ENCODE results near the gene DTHD1.
A peak's percentile ranks its signal among the peaks of the same experiment; 100 is the strongest.

Gene DTHD1

DNA sequence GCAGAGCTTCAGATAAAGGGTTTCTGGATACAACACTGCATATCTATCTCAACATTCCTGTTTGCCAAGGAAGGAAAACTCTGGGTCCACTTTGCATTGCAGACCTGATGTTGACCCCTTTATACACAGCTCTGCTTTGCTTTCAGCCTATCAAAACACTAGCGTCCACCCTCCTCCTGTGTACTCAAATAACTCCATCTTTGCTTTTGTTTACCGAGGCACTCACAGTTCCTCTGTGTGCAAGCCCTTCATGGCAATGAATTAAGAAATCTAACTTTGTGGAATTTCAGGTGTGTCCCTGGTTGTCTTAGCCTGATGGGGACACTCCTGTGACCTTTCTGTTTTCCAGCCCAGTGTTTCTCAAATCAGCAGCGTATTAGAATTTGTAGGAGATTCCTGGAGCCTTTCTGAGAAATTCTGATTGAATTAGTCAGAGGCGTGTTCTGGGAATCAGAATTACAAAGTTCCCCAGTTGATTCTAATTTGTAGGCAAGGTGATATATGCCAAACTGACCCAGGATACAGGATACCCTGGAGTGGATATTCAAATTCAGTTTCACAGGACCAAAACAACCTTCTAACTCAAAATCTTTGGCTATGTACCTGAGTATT, 68.6 kb downstream of the DTHD1 start:
- DNase-seq, result no peak

DNA sequence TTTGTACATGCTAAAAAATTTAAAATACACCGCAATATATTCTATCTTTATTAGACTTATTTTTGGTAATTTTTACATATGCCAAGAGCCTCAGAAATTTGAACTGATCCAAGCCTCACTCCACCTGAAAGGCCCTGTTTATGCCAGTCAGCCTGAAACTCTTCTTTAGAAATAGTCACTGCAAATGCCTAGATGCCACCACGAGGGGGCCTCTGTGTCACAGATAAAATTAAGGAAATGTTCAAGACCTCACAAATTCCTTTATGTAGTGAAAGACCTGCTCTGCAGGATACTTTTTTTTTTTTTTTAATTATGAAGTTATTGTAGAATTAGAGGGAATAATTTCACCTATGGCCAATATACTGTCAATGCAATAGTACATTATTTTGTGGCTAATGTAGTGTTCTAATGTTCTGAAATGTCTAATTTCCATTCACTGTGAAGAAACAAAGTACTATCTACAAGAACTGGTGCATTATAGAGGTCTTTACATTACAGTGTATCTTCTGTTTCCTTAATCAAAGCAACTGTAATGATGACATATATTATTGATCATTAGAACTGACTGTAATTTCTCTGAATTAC, 69.8 kb downstream of the DTHD1 start:
- DNase-seq, result peak; percentile 18

DNA sequence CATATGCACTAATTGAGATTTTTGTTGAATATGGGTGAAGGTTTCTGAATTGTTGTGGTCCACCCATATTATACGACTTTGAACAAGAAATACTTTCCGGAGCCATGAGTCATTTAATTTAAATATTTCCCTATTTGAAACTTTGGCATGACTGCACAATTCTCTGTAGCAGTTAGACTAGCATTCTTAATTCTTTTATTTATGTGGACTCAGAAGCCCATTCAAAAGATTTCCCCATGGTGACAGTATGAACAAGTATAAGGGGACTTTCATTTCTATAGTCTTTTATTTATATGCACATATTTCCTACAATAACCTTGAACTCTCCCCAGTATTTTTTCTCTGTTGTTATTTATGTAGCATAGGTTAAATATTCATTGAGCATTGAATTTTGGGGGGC, 72.6 kb downstream of the DTHD1 start:
- no peak for DNase-seq

DNA sequence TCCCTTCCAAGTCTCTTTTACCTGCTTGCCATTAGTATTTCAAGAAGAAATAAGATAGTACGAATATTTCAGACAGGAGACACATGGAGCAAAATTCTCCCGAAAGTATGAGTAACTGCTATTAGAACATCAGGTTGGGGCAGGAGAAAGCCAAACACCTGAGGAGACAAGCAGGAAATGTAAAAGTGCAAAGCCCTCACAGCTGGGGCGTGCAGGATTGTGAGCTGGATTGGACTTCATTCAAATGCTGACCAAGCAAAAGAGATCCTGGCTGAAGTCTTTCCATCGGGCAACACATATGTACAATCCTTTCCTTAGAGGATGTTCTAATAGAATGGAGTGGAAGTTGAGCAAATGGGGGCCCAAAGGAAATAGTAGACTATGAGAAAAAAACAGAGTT, 76.8 kb downstream of the DTHD1 start:
- no peak for DNase-seq

DNA sequence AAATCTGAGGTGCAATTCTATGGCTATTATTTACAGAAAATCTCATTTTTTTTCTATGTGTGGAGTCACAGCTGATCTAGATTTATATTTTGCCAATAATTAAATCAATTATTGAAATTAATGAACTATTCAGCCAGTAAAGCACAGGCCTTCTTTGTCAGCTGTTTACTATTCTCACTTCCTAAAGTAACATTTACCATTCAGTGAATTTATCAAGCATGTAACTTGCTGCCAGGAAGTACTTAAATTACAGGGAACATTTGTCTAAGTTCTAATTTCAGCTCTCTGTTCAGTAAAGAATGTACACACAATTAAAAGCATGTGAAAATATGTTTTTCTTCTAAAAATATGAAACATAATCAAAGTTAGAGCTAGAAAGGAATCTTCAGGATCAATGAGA, 79.3 kb downstream of the DTHD1 start:
- no peak for DNase-seq

DNA sequence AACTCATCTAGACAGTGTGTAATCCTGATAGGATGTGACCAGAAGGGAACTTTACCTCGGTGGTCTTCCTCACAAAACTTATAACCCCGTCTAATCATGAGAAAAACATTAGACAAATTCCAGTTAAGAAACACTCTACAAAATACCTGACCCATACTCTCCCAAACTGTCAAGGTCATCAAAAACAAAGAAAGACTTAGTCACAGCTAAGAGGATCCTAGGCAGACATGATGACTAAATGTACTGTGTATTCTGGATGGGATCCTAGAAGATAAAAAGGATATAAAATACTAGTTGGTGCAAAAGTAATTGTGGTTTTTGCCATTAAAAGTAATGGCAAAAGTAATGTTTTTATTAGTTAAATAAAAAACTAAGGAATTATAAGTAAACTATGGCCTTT, 81.6 kb downstream of the DTHD1 start:
- DNase-seq, result no peak

DNA sequence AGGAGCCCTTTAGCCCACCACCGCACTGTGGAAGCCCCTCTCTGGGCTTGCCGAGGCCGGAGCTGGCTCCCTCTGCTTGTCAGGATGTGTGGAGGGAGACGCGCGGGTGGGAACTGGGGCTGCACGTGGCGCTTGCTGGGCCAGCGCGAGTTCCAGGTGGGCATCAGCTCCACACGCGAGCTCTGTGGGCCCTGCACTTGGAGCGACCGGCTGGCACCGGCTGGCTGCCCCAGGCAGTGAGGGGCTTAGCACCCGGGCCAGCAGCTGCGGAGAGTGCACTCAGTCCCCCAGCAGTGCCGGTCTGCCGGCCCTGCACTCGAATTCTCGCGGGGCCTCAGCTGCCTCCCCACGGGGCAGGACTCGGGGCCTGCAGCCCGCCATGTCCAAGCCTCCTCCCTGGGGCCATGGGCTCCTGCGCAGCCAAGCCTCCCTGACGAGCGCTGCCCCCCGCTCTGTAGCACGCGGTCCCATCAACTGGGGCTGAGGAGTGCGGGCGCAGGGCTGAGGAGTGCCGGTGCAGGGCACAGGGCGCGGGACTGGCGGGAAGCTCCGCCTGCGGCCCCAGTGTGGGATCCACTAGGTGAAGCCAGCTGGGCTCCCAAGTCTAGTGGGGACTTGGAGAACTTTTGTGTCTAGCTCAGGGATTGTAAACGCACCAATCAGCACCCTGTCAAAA, 93.6 kb downstream of the DTHD1 start:
- no peak for DNase-seq

DNA sequence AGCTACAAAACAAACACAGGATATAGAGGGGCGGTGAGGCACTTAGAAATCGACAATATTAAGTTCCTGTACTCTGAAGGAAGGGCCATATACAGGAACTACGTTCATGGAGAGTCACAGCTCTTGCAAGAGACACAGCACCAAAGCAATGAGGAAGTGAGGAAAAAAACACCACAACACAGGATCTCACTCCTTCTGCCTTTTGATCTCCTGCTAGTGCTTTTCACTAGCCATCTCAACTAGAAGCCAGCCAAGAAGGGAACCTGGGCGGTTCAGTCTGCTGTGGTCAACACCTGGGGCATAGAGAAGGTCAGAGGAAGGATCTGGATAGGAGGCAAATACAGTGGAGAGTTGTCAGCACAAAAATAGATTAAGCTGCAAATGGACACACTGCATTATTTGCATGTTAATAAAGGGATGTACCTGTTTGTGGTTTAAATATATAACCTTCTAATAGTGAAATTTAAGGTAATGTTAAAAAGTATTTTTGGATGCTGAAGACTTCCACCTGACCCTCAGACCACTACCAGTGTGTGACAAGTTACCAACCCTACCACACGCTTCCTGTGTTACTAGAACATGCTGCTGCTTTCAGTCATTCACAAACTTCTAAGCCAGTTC, 104.6 kb downstream of the DTHD1 start:
- DNase-seq, result no peak

DNA sequence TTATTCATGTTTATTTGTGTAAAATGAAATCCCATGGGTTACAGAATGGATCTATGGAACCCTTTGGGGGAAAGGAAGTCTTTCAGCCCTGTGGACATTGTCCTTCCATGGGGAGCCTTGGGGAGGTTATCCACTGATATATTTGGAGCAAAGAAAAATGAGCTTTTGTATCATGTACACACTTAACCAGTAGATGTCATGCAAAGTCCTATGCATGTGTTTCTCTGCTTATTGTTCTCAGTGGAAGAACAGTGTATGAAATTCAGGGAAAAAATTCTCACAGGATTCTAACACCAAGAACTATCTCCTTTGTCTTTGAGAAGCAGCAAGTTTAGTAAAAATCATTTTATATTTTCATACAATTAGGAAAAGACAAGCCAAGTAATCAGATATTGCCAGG, 105.3 kb downstream of the DTHD1 start:
- no peak for DNase-seq

DNA sequence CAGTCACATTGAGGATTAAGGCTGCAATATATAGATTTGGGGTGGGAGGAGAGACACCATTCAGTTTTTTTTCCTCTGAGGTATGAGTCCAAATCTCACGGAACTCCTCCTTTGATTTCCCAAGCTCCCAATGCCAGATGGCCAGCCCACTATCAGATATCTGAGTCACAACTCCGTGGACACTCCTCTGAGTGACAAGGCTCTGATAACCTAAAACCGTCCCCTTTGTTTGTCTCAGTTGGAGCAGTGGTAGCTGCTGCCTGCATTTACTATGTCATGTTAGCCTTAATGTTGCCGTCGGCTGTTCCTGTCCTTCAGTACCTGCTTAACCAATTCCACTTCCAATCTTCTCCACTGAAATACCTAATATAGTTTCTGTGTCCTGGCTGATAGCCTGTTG, 107.3 kb downstream of the DTHD1 start:
- DNase-seq, result no peak

DNA sequence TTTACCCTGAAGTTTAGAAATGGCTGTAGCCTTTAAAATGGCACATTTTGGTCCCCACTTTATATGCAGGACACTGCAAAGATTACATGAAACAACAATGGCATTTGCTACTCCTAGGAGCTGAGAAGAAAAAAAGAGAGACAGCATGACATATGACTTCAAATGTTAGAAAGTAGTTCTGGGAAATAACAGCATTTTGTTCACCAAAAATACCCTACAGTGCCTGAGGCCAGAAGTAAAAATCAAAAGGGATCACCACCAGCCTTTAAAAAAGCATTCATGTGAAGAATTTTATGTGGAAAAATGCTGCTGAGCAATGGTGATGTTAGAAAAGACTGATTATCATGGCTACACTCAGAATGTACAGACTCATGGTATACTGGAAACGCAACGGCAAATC, 110.0 kb downstream of the DTHD1 start:
- no peak for DNase-seq

DNA sequence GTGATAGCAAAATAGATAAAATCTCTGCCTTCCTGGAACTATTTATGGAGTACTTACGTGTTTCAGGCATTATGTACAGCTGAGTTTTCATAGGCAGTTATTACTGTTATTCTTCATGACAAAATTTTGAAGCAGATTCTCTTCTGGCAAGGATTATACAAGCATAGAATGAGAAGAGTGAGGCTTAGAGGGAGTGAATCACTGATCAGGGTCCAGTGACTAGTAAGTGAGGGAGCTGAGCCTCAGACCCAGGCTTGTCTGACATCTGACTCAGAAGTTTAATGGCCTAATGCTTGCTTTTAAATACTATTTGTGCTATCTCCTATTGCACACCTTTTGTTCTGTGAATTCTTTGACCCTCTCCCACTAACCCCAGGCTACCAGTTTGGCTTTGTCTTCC, 110.6 kb downstream of the DTHD1 start:
- no peak for DNase-seq

DNA sequence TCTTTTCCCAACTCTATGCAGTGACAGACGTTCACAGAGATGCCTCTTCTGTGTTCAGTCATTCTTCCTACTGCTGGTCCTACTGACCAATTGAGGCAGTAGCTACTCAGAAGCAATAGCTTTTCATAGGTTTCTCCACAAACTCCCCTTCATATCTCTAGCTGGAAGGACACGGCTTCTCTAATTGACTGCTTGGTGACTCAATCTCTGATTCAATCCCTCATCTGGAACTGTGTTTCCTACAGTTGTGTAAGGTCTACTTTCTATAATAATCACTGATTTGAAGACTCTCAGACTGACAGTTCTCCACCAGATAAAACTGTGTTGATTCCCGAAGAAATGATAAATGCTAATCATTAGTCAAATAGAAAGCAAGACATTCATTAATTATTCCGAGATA, 111.5 kb downstream of the DTHD1 start:
- DNase-seq, result no peak
